Uterus (tissue), 4 donors: ENCODE measurements around the gene FAM184B. TPM values are rescaled to one million over a fixed set of nuclear protein-coding genes. Genes with fewer than 3 reads are reported as not detected.

Experiments
- DNase-seq, 2 donors: peaks; one replicate each; pipeline ENCODE4 v3.0.0-alpha.2; 2019 to 2020
- H3K27ac ChIP-seq, 2 donors: fragments of 200-600 bp; sonication (generic); 1 replicate in 1 of 2; 2 replicates in 1 of 2; pipeline ENCODE4 v1.5.1; 2016 to 2018
- H3K27me3 ChIP-seq, 2 donors: fragments of 200-600 bp; sonication (generic); one replicate each; pipeline ENCODE4 v1.5.1; 2018 to 2019; ENCODE audit warnings: control low read depth in 1 of 2
- H3K36me3 ChIP-seq, 2 donors: fragments of 200-600 bp; sonication (generic); one replicate each; pipeline ENCODE4 v1.5.1; 2019; ENCODE audit warnings: control low read depth in 1 of 2
- H3K4me1 ChIP-seq, 2 donors: fragments of 200-600 bp; sonication (generic); one replicate each; pipeline ENCODE4 v1.5.1; 2018 to 2019; ENCODE audit warnings: control low read depth in 1 of 2
- H3K4me3 ChIP-seq, 2 donors: fragments of 200-600 bp; sonication (generic); 1 replicate in 1 of 2; 2 replicates in 1 of 2; pipeline ENCODE4 v1.5.1; 2018 to 2019; ENCODE audit warnings: mild to moderate bottlenecking in 1 of 2
- H3K9me3 ChIP-seq, 2 donors: fragments of 200-600 bp; sonication (generic); one replicate each; pipeline ENCODE4 v1.5.1; 2019; ENCODE audit warnings: control low read depth in 1 of 2
- CTCF ChIP-seq, 4 experiments: fragments of 200-600 bp in 2 of 4; fragments of 450-650 bp in 2 of 4; sonication (generic) in 2 of 4; IDR thresholded peaks; one replicate each; pipeline ENCODE4 v1.5.1; 2016 to 2019; ENCODE audit warnings: antibody characterized with exemption in 4 of 4, mild to moderate bottlenecking in 2 of 4, moderate library complexity in 1 of 4
- POLR2A ChIP-seq, 2 donors: fragments of 450-650 bp; IDR thresholded peaks; one replicate each; pipeline ENCODE4 v1.6.1; 2016; ENCODE audit warnings: antibody characterized with exemption in 2 of 2, mild to moderate bottlenecking in 1 of 2, moderate library complexity in 1 of 2
- intact Hi-C: fragments of 100-400 bp; cut with DNase I; formaldehyde crosslinking; loops from one replicate; pipeline ENCODE4 v1.15.1; 2023; ENCODE audit warnings: low total_unique reads
- total RNA-seq, 4 donors: library from RNA; depleted of rRNA in 3 of 4; stranded (reverse); fragments of >200 nt in 3 of 4; gene quantifications; one replicate each; pipeline versions ENCODE4 v1.1.0 to v1.2.4, GENCODE V29; 2014 to 2023
- donor health status: DM: yes; HTN: yes; CAD: no.

FAM184B gene
- total RNA-seq, 4 donors from 2014 or later, result 0.07 TPM; not detected in 3

- Histone ChIP-seq H3K27me3 (no peaks in the 10 kb centered on the region), H3K36me3 (no peaks in the 10 kb centered on the region), H3K27ac (no peak overlapping the region), H3K4me3 (peak overlapping the region in 1 of 2 donors; percentile 0), H3K4me1 (peaks cover 9 to 10% of the 10 kb centered on the region in 2 donors), H3K9me3 (no peaks in the 10 kb centered on the region)
- intact Hi-C loops, result no loop called here
- TF ChIP-seq CTCF (IDR thresholded peaks at IDR 0.05) (no peak), POLR2A (IDR thresholded peaks at IDR 0.05) (no peak)
- DNase-seq, result no peak
These were observed 26.0 kb upstream of the FAM184B start for GRCh38 chr4:17807446-17807845.

- no peaks in the 10 kb centered on the region for H3K27me3 ChIP-seq
- H3K27ac ChIP-seq, result no peak overlapping the region
- peaks cover 6 to 9% of the 10 kb centered on the region in 2 donors for H3K4me1 ChIP-seq
- DNase-seq, result no peak
- no peak overlapping the region for H3K4me3 ChIP-seq
- TF ChIP-seq CTCF (IDR thresholded peaks at IDR 0.05) (no peak), POLR2A (IDR thresholded peaks at IDR 0.05) (no peak)
- no peaks in the 10 kb centered on the region for H3K36me3 ChIP-seq
- intact Hi-C loops, result no loop called here
- H3K9me3 ChIP-seq, result no peaks in the 10 kb centered on the region
These were observed 24.2 kb upstream of the FAM184B start for GRCh38 chr4:17805580-17806155.

- no peak overlapping the region for H3K27ac ChIP-seq
- no peaks in the 10 kb centered on the region for H3K9me3 ChIP-seq
- no peaks in the 10 kb centered on the region for H3K36me3 ChIP-seq
- no peaks in the 10 kb centered on the region for H3K27me3 ChIP-seq
- intact Hi-C loops, result no loop called here
- no peak for DNase-seq
- H3K4me3 ChIP-seq, result no peak overlapping the region
- TF ChIP-seq POLR2A (IDR thresholded peaks at IDR 0.05), result no peak
- TF ChIP-seq CTCF (IDR thresholded peaks at IDR 0.05), result no peak
- no peaks in the 10 kb centered on the region for H3K4me1 ChIP-seq
These were observed 16.4 kb upstream of the FAM184B start for GRCh38 chr4:17797808-17798207.

- no peaks in the 10 kb centered on the region for H3K4me1 ChIP-seq
- no peak overlapping the region for H3K27ac ChIP-seq
- no peaks in the 10 kb centered on the region for H3K36me3 ChIP-seq
- H3K27me3 ChIP-seq, result no peaks in the 10 kb centered on the region
- TF ChIP-seq CTCF (IDR thresholded peaks at IDR 0.05) (no peak), POLR2A (IDR thresholded peaks at IDR 0.05) (no peak)
- H3K4me3 ChIP-seq, result no peak overlapping the region
- intact Hi-C loops, result no loop called here
- DNase-seq, result no peak
- no peaks in the 10 kb centered on the region for H3K9me3 ChIP-seq
These were observed 13.3 kb upstream of the FAM184B start for GRCh38 chr4:17794730-17795129.

- intact Hi-C loops, result no loop called here
- DNase-seq, result no peak
- H3K9me3 ChIP-seq, result no peaks in the 10 kb centered on the region
These were observed 7.5 kb upstream of the FAM184B start for GRCh38 chr4:17788956-17789355.

More at GRCh38 chr4:17788956-17789355, 7.5 kb upstream of the FAM184B start:
- TF ChIP-seq CTCF (IDR thresholded peaks at IDR 0.05) (no peak), POLR2A (IDR thresholded peaks at IDR 0.05) (no peak)
- Histone ChIP-seq H3K27ac (no peak overlapping the region), H3K4me1 (no peaks in the 10 kb centered on the region), H3K4me3 (no peak overlapping the region), H3K36me3 (no peaks in the 10 kb centered on the region), H3K27me3 (no peaks in the 10 kb centered on the region)
